ENCODE measurements around the gene CAPZB.

CAPZB gene

DNA sequence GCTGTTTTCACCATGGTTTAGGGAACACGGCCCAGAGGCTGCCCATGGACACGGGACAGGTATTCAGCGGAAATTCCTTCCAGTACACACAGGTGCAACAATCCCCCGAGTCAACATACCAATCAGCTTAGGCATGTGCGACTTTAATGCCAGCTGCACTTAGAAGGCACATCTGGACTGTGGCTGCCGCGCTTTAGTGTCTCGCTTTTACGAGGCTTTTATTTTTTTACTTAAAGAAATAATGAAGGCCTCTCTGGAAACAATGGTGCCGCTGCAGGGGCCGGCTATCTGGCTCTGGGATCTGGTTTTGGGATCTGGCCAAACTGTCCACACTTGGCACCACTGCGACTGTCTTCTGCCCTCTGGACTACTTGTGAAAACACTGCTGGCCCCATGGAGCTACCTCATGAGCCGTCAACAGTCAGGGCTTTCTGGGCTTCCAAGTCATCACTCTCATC, 117.7 kb downstream of the CAPZB start:
- DNase-seq (no peak), ATAC-seq (no peak)

DNA sequence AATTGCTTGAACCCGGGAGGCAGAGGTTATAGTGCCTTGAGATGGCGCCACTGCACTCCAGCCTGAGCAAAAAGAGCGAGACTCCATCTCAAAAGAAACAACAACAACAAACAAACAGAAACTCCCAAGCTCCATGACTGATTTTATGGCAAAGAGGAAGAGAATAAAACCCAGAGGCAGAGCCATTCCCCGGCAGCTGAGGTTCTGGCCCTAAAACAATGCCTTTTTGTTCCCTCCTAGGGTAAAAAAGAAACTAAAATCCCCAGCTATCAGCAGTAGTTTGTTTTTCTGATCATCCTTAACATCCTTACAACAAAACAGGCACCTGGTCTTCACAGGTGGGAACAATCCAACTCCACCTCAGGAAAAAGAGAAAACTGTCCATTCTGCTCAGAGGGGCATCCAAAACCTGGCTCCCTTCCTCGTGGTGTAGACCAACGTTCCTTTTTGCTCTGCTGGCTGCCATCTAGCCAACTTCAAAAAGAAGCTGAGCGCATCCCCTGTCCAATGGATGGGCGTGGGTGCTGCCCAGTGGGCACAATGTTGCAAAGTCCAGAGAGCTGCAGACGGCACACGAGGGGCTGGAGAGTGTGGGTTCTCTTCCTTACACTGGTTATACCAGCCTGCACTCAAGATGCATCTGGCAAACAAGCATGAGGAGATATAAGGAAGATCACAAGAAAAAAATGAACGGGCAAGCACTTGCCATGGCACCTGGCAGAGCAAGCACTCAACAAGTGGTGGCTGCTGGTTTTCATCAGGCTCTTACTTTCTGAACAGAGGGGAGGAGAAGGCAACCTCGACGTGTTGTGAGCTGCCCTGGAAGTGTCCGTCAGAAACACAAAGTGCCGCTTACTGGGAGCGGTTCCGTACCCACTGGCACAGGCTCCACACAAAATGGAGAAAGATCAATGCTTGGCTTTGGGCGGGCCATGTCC, 118.5 kb downstream of the CAPZB start:
- ATAC-seq, result no peak
- no peak for DNase-seq

DNA sequence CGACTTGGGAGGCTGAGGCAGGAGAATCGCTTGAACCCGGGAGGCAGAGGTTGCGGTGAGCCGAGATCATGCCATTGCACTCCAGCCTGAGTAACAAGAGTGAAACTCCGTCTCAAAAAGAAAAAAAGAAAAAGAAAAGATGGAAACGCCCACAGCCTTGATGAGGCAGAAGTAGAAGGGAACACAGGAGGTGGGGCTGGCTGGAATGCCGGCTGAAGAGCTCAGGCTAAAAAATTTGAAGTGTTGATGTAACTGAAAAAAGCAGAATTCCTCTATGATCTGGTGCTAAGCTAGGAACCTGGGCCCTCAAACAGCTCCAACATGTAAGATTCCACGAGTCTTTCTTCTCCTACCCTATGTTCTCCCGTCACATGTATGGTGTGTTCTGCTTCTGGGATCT, 119.6 kb downstream of the CAPZB start:
- ATAC-seq (no peak), DNase-seq (no peak)

DNA sequence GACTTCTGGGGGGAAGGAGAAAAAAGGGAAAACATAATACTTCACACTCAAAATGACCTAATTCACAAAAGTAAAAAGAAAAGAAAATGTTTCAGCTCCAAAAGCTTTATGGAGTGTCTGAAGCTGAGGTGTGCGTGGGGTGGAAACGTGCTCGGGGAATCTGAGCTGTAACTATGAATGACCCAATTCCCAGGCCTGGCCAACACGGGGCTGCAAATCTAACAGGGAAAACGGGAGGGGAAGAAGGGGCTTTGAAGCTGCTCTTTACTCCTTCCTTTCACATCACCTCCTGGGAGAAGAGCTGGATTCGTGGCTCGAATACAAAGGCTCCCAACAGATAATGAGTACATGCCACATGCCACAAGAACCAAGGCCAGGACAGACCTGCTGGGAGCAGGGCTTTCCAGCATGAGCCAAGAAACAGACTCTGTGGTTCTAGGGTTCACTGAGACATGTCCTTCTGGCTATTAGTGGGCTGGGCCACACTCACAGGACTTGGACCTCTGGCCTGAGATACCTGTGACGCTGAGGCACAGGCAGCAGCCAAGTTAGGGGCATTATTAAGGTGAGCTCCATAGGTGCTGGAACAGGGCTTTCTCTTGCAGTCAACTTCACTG, 121.7 kb downstream of the CAPZB start:
- ATAC-seq (no peak), DNase-seq (no peak)

DNA sequence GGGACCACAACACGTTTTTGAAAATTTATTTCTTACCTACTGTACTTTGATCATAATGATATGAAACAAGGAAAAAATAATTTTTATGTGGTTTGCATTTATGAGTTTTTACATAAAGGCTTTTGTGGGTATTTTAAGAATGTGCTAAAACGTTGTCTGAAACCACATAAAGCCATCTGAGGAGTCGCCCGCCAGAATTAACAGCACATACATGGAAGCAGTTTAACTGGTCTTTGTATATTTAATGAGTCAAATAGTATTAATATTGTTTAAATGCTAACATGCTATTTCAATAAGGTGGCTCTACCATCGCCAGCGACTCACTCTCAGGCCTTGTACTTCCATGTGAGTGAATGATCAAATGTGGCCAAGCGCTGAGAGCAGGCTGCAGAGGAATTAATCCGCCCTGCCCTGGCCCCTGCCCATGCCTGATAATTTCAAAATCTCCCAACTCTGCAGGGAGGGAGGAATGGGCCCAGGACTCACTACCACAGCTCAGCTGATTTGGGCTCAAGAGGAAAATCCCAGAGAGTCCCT, 123.7 kb downstream of the CAPZB start:
- ATAC-seq, result no peak

DNA sequence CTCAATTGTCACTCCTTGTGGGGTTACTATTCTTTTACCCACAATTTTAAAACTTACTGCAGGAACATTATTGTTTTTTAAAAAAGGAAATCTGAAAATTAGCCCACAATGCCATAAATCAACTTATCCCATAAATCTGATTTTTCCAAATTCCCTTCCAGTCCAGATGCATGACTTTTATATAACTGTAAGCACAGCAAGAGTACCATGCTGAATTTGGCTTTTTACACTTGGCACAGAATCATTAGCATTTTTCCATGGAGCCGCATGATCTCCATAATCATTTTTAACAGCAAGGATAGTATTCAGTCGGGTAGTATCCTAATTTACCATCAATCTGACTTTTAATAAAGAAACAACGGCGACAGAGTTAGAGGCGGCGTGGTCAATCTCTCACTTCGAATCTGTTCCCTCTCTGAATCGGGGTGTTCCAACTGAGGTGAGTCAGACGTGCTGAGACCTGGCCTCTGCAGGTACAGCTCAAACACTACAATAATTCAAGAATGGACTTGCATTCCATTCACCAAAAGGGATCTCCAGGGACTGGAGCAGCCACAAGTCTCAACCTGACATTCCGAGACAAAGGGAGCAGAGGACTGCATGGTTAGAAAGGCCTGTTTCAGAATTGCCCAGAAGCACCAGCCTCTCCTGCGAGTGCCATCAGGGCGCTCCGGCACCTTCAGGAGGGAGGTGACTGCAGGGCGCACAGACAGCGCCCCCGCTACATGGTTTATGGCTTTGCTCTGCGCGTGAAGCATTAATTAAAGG, 124.3 kb downstream of the CAPZB start:
- DNase-seq, result no peak
- ATAC-seq, result no peak

More for the DNA sequence above, 123.7 kb downstream of the CAPZB start:
- no peak for DNase-seq

DNA sequence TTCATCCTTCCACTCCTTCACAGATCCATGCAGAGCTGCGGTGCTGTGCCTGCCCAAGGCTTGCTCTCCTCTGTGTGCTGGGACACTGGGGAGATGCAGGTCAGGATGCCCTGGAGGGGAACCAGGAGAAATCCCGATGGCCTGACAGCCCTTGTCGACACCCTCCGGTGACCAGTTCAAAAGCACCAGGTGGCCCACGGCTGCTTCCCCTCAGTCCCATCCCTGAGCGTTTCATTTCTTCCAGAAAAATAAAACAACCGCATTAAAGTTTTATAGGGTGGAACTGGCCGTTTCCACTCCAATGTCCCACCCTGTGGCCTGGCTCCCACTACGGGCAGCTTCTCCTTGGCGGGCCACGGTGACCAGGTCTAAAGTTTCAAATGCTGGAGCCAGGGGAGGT, 124.9 kb downstream of the CAPZB start:
- DNase-seq (no peak), ATAC-seq (no peak)

DNA sequence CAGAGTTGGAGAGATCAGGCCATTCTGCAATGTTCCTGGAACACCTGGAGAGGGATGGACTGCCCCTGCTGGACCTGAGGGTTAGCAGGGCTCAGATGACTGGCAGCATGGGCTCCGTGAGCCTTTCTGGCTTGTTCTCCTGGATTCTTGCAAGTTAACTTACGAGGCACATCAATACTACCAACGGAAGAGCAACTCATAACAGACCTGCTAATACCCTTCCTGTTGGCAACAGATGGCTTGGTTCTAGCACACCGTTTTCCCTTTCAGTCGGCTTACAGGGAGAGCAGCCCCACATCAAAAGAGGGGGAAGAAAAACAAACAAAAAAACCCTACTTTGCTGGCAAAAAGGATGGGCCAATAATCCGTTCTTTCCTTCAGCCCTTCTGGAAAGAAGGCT, 125.3 kb downstream of the CAPZB start:
- ATAC-seq, result no peak
- DNase-seq, result no peak

DNA sequence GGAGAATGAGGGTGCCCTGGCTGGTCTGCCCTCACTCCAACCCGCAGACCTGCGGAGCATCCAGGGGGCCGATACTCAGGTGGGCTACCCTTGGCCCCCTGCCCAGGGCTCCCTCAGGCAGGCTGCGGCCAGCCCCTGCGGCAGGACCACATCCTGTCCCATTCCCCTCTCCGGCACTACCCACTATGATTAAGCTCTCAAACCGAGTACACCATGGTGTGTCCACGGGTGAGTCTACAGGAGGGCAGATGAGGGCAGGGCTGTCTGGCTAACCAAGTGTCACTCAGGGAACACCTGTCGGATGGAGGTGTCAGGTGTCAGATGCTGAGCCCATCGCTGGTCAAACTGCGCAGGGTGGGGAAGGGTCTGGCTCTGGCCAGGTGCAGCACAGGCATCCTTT, 126.0 kb downstream of the CAPZB start:
- ATAC-seq (no peak), DNase-seq (no peak)

DNA sequence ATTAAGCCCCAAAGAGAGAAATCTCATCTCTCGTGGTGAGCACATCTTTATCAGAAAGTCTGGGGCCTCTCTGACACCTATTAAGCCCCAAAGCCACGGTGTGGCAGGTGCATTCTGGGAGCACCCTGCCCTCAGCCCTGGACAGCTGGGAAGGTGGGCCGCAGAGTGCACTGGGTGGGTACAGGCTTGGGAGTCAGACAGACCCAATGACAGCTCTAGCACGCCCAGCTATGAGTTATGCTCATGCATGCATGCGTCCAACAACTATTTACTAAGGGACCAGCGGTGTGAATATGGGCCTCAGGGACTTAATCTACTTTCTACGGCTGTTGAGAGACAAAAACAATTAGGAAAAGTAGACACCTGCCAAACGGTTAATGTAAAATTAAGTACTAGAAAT, 126.6 kb downstream of the CAPZB start:
- no peak for DNase-seq
- no peak for ATAC-seq

DNA sequence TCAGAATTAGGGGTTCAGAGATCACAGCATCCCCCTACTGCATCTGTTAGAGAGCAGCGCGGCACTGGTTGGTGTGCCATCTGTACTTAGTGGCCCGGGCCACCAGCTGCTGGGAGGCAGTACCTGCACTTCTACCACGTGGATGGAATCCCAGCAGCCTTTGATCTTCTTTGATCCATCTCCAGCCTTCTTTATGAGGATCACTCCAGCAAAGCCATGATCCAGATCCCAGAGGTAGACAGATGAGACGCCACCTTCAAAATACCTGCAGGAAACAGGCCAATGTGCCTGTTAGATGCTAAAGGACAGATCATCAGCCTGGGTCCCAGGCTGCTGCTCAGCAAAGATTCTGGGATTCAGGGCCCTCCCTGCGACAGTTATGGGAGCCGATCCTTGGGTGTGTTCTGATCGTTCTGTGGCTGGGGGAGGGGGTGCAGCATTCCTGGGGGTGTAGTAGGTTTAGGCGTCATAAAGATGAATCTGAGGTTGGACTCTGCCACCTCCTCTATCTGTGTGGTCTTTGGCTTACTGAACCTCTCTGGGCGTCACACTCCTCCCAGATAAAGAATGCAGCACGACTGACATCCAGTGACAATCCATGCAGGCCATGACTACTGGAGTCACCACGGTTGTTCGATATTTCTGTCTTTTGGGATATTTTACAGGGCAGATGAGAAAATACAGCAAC, 127.9 kb downstream of the CAPZB start:
- no peak for DNase-seq
- no peak for ATAC-seq

DNA sequence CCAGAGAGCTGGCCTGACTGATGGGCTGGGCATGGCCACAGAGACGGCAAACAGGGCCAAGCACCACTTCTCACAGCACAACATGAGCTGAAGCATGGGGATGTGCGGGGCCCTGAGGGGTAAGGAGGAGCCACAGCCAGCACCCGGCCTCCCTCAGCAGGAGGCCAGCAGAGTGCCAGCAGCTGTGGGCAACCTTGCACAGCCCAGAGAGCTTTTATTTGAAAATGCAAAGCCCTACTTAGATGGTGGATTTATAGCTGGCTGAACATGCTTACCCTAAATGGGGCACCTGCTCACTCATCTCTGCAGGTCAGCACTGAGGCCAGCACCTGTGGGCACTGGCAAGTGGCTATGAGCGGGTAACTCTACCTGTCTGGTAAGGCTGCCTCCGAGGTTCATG, 129.1 kb downstream of the CAPZB start:
- ATAC-seq (no peak), DNase-seq (no peak)

DNA sequence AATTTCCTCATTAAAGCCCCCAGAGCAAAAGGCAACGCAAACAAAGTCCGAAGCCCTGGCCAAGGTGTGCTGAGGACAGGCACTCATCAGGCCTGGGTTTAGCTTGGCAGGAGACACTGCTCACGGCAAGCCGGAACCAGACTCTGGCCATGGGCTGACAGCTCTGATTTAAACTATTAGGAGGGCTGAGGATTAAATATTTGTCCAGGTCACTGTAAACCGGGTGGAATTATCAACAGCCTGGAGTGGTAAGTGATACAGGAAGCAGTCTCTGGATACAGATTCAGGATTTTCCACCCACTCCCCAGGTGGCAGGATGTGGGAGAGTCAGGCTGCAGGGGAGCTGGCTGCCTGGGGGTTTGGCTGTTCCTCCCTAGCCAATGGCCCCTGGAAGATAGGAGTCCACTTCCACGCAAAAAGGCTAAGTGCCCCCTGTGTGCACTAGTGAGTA, 130.8 kb downstream of the CAPZB start:
- ATAC-seq (no peak), DNase-seq (no peak)

DNA sequence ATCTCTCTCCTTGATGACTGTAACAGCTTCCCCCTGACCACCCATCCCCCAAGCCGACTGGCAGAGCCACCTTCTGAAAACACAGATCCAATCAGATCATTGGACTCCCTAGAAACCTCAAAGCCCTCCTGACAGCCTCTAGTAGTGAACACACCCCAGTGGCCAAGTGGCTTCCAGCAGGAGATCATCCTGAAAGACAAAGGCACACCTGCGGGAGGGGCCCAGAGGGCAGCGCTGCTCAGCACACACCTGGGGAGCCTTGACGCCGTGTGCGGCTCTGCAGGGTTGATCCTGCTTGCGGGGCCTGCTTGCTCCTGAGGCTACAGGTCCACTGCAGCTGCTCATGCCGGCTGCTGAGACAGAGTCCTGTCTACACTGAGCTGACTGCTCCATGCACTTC, 131.7 kb downstream of the CAPZB start:
- no peak for DNase-seq
- ATAC-seq, result no peak

DNA sequence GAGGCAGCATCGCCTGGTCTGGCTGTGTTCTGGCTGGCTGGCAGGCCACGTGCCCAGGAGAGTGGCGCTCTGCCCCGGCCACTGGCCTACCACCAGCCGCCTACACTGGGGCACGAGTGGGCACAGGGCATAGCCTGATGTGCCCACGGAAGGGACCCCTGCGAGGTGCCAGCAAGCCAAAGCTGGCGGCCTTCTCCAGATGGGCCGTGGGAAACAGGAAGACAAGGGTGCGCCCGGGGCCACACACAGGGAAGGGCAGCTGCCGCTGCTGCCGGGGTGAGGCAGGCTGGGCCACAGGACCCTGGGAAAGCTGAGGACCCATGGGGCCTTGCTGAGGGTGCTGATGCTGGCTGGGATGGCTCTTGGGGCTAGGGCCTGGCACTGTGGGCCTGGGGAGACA, 132.5 kb downstream of the CAPZB start:
- no peak for ATAC-seq

DNA sequence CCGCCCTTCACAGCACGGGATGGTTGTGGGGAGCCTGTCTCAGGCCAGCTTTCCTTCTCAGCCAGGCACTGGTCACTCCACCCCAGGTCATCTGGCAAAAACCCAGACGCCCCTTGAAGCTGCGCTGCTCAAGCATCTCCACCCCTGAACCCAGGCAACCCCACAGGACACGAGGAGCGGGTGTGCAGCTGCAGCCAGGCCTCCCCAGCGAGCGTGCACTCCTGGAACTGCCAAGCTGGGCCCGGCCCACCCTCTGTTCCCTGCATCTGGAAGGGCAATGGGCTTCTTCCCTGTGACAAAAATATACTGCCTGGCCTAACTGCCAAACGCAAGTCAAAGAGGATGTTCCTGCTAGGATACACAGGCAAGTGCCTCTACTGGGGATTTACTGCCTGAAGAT, 133.5 kb downstream of the CAPZB start:
- ATAC-seq, result no peak
- no peak for DNase-seq

More for the DNA sequence above, 132.5 kb downstream of the CAPZB start:
- no peak for DNase-seq

DNA sequence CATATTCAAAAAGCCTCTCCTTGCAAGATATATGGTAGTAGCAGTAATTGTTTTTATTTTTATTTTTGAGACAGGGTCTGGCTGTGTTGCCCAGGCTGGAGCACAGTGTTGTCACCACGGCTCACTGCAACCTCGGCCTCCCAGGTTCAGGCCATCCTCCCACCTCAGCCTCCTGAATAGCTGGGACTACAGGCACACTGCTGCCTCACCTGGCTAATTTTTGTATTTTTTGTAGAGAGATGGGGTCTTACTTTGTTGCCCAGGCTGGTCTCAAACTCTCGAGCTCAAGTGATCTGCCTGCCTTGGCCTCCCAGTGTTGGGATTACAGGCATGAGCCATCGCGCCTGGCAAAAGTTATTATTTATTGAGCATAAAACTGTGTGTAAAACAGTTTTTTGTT, 134.8 kb downstream of the CAPZB start:
- ATAC-seq, result no peak
- DNase-seq, result no peak

DNA sequence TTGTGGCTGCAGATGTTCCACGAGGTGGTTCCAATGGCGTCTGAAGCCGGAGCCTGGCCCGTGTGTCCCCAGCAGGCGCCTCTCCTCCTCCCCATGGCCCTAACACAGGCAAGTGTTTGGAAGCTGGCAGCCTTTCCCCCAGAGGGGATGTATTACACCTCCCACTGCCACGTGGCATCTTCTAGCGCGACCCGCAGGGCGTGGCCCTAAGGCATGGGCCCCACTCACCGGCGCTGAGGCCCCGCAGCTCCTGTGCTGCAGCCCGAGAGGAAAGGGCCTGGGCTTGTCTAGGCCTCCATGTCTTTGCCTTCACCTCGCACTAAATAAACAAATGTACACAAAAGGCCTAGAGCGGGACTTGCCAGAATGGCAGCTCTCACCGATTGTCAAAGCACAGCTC, 135.3 kb downstream of the CAPZB start:
- DNase-seq, result no peak
- no peak for ATAC-seq

DNA sequence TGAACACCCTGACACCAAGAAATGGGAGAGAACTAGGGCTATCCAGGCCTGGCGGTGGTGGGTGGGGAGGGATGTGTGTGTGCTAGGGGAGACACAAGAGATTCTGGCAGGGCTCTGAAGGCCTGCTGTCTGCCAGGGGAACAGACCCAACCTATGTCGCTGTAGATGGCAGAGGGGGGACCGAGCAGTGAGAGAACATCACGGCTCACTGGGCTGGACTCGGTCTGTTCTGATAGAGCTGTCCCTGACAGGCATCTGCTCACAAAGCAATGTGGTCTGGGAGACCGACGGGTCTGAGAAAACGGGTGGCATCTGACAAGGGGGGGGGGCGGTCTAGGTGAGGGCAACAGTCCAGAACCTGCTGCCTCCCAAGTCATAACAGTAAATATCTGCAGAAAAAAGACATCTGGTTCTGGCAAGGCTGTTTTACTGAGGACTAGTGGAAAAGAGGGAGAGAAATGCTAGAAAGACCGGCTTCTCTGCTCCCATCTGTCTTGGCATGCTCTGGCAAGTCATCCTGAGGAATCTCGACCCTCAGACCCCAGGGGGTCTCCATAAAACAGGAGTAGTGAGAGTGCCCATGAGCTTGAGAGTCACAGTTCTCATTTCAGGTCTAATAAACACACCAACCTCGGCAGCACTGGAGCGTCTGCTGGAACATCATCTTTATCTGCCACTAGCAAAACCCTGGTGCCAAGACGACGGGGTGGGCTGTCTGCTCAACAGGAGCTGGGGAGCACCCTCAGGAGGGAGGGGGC, 136.7 kb downstream of the CAPZB start:
- no peak for DNase-seq
- no peak for ATAC-seq

DNA sequence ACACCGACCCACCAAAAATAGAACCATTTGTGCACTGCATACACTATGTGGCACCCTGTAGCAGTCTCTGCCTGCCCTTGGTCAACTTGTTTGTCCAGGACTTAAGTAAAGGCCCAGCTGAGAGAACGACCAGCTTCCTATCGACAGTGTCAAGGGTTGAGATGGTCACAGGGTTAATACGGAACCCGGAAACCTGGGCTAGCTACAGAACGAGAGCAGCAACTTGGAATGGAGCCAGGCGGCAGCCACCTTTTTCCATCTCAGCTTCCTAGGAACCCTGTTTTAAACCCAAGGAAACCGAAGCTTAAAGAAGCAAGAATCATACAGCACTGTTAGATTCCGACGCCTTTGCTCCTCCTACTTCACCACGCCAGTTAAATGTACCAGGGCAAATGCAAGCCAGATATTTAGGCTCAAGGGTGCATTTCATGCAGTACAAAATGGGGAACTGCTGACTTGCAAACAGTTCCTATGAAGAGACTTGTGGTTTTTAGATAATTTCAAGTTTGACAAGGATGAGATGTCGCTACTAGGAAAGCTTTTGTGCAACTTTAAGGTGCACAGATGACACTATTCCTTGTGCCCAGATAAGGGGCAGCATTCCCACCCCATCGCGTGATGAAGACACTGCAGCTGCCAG, 137.7 kb downstream of the CAPZB start:
- ATAC-seq, result no peak
- DNase-seq, result no peak

DNA sequence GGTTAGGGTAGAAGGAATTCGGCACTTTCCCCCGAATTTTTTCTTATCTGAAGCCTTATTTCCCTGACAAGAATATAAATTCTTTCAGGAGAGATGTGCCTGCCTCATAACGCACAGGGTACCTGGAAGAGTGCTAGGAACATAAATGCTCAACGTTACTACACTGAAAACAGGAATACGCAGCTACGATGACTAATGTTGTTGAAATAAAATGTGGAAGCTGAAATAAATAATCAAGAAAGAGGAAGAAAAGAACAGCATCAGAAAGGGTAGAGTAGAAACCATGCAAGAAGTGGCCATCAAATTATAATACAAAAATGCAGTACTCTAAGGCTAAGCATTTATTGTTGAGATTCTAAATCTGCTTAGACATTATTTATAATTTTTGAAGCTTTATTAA, 139.3 kb downstream of the CAPZB start:
- DNase-seq (no peak), ATAC-seq (no peak)
